Endodermal cell (in vitro differentiated cells): Measurements from ENCODE around the gene HS3ST2. TPM values are rescaled to one million over a fixed set of nuclear protein-coding genes. Genes with fewer than 3 reads are reported as not detected.
A peak's percentile ranks its signal among the peaks of the same experiment; 100 is the strongest.

Experiments
- DNase-seq: peaks from one replicate; pipeline ENCODE4 v3.0.0-alpha.2; 2017
- H3K27ac ChIP-seq: 2 replicates; pipeline ENCODE4 v1.5.1; 2013; ENCODE audit warnings: mild to moderate bottlenecking, low read depth, low read length, moderate library complexity
- H3K27me3 ChIP-seq: 2 replicates; pipeline ENCODE4 v1.6.1; 2013; ENCODE audit warnings: mild to moderate bottlenecking, low read length, moderate library complexity; ENCODE audit not compliant: insufficient read depth, control insufficient read depth, poor library complexity, severe bottlenecking
- H3K36me3 ChIP-seq: 2 replicates; pipeline ENCODE4 v1.7.0; 2013; ENCODE audit warnings: mild to moderate bottlenecking, low read length, moderate library complexity; ENCODE audit not compliant: control insufficient read depth, insufficient read depth
- H3K4me1 ChIP-seq: one replicate; pipeline ENCODE4 v1.7.0; 2013; ENCODE audit warnings: low read length; ENCODE audit not compliant: control insufficient read depth, insufficient read depth
- H3K4me3 ChIP-seq: 2 replicates; pipeline ENCODE4 v1.5.1; 2013; ENCODE audit warnings: mild to moderate bottlenecking, low read length, moderate library complexity
- H3K9ac ChIP-seq: 2 replicates; pipeline ENCODE4 v1.6.1; 2013; ENCODE audit warnings: mild to moderate bottlenecking, low read length, moderate library complexity; ENCODE audit not compliant: poor library complexity, severe bottlenecking; ENCODE audit errors: extremely low read depth
- H3K9me3 ChIP-seq: 2 replicates; pipeline ENCODE4 v1.6.1; 2013; ENCODE audit warnings: mild to moderate bottlenecking, low read length, moderate library complexity; ENCODE audit not compliant: control insufficient read depth
- H3K27ac Mint-ChIP-seq: 2 replicates; pipeline ENCODE4 v1.8.0; 2020; ENCODE audit warnings: mixed read lengths
- H3K27me3 Mint-ChIP-seq: 2 replicates; pipeline ENCODE4 v1.8.0; 2021; ENCODE audit warnings: mild to moderate bottlenecking, mixed read lengths; ENCODE audit not compliant: insufficient read depth
- H3K36me3 Mint-ChIP-seq: 2 replicates; pipeline ENCODE4 v1.8.0; 2020; ENCODE audit warnings: low read depth, mixed read lengths
- H3K4me1 Mint-ChIP-seq: 2 replicates; pipeline ENCODE4 v1.8.0; 2020; ENCODE audit warnings: mixed read lengths
- H3K4me3 Mint-ChIP-seq: 2 replicates; pipeline ENCODE4 v1.8.0; 2020; ENCODE audit warnings: mild to moderate bottlenecking, moderate library complexity, mixed read lengths
- H3K9me3 Mint-ChIP-seq: 2 replicates; pipeline ENCODE4 v1.8.0; 2020; ENCODE audit warnings: mild to moderate bottlenecking, mixed read lengths
- WGBS, 2 experiments: methylation state at CpG; one replicate each; pipeline versions ENCODE4 v1.1.5 to v1.1.7; 2013; ENCODE audit warnings: missing lambda C conversion rate in 2 of 2, mixed read lengths in 1 of 2; ENCODE audit not compliant: insufficient coverage in 1 of 2, insufficient read length in 1 of 2; 5-methylcytosine and 5-hydroxymethylcytosine counted together
- total RNA-seq, 2 donors: library from RNA; stranded (reverse); fragmentation: NEBNext Ultra II Directional in 1 of 2; extraction: Animal tissue kit (Norgen Biotek cat#: 25700) in 1 of 2; gene quantifications; 2 replicates in 1 of 2; 3 replicates in 1 of 2; pipeline ENCODE4 v1.2.1, GENCODE V29; 2021
- TF ChIP-seq, protein P1 (sequence below): fragments of 200-600 bp; sonication (generic); conservative IDR thresholded peaks from 2 replicates; pipeline ENCODE4 v1.5.0; 2021; ENCODE audit warnings: antibody characterized with exemption, mild to moderate bottlenecking

HS3ST2 gene
- total RNA-seq, 2 donors from 2014 or later: 0.18 TPM; not detected in 1

DNA sequence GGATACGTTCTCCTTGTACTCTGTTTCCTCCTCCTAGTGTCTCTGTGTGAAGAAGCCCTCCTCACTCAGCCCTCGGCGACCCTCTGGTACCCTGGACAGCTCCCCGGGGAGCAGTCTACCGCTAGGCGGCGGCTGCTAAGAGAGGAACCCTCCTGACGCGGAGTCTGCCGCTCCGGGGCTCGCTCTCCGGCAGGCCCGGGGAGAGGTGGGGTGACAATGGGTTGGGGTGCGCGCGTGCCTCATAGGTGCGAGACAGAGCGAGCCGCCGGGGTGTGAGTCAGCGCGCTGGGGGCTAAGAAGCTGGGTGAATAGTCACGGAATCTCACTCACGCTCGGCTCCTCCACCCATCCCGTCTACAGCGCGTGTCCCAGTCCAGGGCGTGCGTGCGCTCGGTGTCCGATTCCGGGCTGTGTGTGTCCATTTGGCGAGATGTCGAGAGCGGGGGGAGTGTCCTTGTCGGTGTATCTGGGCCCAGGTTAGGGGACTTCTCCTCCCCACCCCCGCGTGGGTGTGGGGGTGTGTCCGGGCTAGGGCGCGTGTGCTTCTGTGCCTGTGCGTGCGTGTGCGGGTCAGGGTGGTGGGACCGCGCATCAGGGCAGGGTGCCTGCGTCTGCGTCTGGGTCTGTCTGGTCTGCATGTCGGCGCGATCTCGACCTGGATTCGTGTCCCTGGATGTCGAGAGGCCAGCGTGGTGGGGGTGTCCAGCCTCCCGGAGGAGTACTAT is 577 bp upstream of the HS3ST2 start:
- no peaks in the 10 kb centered on the region for H3K36me3 Mint-ChIP-seq
- Histone ChIP-seq H3K36me3 (no peaks in the 10 kb centered on the region), H3K27ac (no peak overlapping the region)

DNA sequence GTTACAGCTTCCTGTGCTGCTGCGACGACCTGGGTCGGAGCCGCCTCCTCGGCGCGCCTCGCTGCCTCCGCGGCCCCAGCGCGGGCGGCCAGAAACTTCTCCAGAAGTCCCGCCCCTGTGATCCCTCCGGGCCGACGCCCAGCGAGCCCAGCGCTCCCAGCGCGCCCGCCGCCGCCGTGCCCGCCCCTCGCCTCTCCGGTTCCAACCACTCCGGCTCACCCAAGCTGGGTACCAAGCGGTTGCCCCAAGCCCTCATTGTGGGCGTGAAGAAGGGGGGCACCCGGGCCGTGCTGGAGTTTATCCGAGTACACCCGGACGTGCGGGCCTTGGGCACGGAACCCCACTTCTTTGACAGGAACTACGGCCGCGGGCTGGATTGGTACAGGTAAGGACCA is 746 bp downstream of the HS3ST2 start:
- Mint-ChIP-seq H3K27me3 (peaks cover 92% of the 10 kb centered on the region), H3K27ac (no peak overlapping the region), H3K4me3 (peak overlapping the region; percentile 64), H3K36me3 (no peaks in the 10 kb centered on the region), H3K4me1 (peaks cover 5% of the 10 kb centered on the region), H3K9me3 (no peaks in the 10 kb centered on the region)
- WGBS, 2 experiments: 2 to 5% methylated on average over 25 to 41 of the region's 41 CpGs
- peak; percentile 83 for DNase-seq
- Histone ChIP-seq H3K27ac (no peak overlapping the region), H3K4me3 (peak overlapping the region; percentile 30), H3K9me3 (no peaks in the 10 kb centered on the region), H3K36me3 (no peaks in the 10 kb centered on the region), H3K9ac (no peak overlapping the region), H3K4me1 (no peaks in the 10 kb centered on the region), H3K27me3 (peaks cover 93% of the 10 kb centered on the region)
- TF ChIP-seq, protein P1, sequence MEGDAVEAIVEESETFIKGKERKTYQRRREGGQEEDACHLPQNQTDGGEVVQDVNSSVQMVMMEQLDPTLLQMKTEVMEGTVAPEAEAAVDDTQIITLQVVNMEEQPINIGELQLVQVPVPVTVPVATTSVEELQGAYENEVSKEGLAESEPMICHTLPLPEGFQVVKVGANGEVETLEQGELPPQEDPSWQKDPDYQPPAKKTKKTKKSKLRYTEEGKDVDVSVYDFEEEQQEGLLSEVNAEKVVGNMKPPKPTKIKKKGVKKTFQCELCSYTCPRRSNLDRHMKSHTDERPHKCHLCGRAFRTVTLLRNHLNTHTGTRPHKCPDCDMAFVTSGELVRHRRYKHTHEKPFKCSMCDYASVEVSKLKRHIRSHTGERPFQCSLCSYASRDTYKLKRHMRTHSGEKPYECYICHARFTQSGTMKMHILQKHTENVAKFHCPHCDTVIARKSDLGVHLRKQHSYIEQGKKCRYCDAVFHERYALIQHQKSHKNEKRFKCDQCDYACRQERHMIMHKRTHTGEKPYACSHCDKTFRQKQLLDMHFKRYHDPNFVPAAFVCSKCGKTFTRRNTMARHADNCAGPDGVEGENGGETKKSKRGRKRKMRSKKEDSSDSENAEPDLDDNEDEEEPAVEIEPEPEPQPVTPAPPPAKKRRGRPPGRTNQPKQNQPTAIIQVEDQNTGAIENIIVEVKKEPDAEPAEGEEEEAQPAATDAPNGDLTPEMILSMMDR: no peak

More for the DNA sequence above, 577 bp upstream of the HS3ST2 start:
- Mint-ChIP-seq H3K27me3 (peaks cover 94% of the 10 kb centered on the region), H3K9me3 (no peaks in the 10 kb centered on the region), H3K27ac (no peak overlapping the region), H3K4me1 (peaks cover 9% of the 10 kb centered on the region), H3K4me3 (peak overlapping the region; percentile 64)
- TF ChIP-seq, protein P1: peak; percentile 99
- Histone ChIP-seq H3K9ac (no peak overlapping the region), H3K4me1 (no peaks in the 10 kb centered on the region), H3K27me3 (peaks cover 97% of the 10 kb centered on the region), H3K4me3 (peak overlapping the region; percentile 74), H3K9me3 (no peaks in the 10 kb centered on the region)
- peak; percentile 97 for DNase-seq
- WGBS, 2 experiments: 2 to 4% methylated on average over 5 to 58 of the region's 59 CpGs

DNA sequence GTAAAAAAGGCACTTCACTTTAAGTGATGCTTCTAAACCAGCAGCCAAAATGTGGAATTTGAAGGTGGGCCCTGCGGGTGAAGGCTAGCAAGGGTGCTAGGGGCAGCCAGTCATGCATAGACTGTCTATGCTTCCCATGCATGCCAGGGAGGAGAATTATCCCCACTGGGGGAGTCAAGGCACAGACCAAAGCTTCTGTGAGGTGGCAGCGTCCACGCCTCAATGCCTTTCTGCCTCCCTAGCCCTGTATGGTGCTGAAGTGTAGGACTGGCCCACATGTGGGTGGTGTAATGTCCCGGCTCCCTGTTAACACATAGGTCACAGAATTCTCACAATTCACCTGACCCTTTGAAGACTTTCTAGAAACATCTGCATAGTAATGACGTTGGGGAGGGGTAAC is 1.9 kb downstream of the HS3ST2 start:
- Mint-ChIP-seq H3K27me3 (peaks cover 92% of the 10 kb centered on the region), H3K4me3 (no peak overlapping the region), H3K27ac (no peak overlapping the region), H3K36me3 (no peaks in the 10 kb centered on the region), H3K4me1 (peaks cover 5% of the 10 kb centered on the region), H3K9me3 (no peaks in the 10 kb centered on the region)
- no peak for DNase-seq
- Histone ChIP-seq H3K27me3 (peaks cover 92% of the 10 kb centered on the region), H3K4me3 (no peak overlapping the region), H3K27ac (no peak overlapping the region), H3K9me3 (no peaks in the 10 kb centered on the region), H3K4me1 (no peaks in the 10 kb centered on the region), H3K36me3 (no peaks in the 10 kb centered on the region), H3K9ac (no peak overlapping the region)
- WGBS, 2 experiments: 83 to 85% methylated on average over 4 to 5 of the region's 5 CpGs
- TF ChIP-seq, protein P1: no peak
